IPS-18c (cell line): ENCODE measurements around the gene UACA.

Experiments used
- H3K4me3 ChIP-seq: 2 replicates; pipeline ENCODE4 v1.7.0; 2013; ENCODE audit warnings: low read depth, mild to moderate bottlenecking, low read length, moderate library complexity; ENCODE audit not compliant: insufficient read depth
- H3K9me3 ChIP-seq: one replicate; pipeline ENCODE4 v1.6.1; 2013; ENCODE audit warnings: mild to moderate bottlenecking, low read length, moderate library complexity; ENCODE audit not compliant: control insufficient read depth, insufficient read depth

The UACA gene

GRCh38 chr15:70729164-70729563 is 34.2 kb downstream of the UACA start:
- Histone ChIP-seq H3K4me3 (no peak overlapping the region), H3K9me3 (no peaks in the 10 kb centered on the region)

DNA sequence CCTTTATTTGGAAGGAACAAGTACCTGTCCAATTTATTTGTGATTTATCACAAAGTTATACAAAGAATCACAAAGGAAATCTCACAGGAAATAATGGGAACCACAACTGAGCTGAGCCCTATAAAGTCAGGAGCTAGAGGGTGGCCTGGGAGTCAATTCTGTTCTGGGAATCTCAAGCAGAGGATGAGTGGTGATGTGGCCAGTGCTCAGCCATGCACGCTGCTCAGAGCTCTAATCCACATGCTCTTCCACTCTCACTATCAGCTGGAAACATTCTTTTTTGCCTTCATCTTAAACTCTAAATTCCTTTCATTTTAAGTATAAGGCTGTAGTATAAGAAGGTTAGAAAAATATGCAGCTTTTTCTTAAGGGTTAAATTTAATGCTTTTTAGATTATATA is 36.6 kb downstream of the UACA start:
- Histone ChIP-seq H3K4me3 (no peak overlapping the region), H3K9me3 (no peaks in the 10 kb centered on the region)

DNA sequence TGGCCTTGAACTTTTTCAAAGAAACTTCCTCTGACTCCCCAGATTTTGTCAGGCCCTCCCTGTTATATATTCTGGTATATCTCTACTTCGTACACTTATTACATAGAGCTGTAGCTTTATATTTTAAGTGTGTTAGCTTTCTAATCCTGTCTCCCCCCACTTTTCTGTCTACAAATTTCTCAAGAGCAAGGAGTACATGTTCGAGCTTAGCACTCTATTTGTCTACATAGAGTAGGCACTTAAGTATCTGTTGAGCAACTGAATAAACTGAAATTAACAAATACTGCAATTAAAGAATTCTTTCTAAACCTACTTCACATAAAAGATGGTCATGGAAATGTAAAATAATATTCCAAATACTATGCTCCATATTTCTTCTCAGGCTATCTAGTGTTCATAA is 39.4 kb downstream of the UACA start:
- no peak overlapping the region for H3K4me3 ChIP-seq

DNA sequence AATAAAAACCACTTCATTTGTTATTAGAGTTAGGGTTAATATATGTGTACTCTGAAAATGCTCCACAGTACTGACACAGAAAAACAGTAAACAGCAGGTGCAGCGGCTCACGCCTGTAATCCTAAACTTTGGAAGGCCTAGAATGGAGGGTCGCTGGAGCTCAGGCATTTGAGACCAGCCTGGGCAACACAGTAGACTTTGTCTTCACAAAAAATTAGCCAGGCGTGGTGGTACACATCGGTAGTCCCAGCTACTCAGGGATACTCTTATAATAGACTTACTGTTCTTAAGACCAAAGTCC is 40.3 kb downstream of the UACA start:
- no peak overlapping the region for H3K4me3 ChIP-seq

More for the DNA sequence above, 39.4 kb downstream of the UACA start:
- no peaks in the 10 kb centered on the region for H3K9me3 ChIP-seq

DNA sequence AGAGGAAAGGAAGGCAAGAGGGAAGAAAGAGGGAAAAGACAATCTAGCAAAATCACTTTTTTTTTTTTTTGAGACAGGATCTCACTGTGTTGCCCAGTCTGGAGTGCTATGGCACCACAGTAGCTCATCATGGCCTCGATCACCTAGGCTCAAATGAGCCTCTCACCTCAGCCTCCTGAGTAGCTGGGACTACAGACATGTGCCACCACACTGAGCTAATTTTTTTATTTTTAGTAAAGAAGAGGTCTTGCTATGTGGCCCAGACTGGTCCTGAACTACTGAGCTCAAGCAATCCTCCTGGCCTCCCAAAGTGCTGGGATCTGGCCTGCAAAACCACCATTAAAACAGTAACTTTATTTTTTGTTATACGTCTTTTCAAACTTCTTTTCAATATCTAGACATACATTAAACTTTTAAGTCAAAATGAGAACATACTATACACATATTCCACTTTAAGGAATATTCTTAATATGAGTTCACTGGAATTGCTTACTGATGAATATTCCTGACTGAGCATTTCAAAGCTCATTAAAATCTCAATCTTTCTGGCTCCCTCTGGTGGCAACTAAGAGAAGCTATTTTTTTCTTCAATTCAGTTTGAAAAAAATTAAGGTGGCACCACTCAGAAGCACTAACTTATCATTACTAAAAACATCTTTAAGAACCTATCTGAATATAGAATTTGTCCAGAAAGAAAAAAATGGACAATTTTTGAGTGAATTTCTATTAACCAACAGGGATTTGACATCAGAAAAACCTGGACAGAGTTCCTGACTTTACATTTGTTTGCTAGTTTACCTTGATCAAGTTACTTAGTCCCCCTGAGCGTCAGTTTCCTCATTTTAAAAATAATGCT is 40.9 kb downstream of the UACA start:
- no peaks in the 10 kb centered on the region for H3K9me3 ChIP-seq

More for the DNA sequence above, 40.3 kb downstream of the UACA start:
- no peaks in the 10 kb centered on the region for H3K9me3 ChIP-seq

GRCh38 chr15:70720228-70721016 is 42.9 kb downstream of the UACA start:
- no peaks in the 10 kb centered on the region for H3K9me3 ChIP-seq
- H3K4me3 ChIP-seq, result no peak overlapping the region

More for the DNA sequence above, 40.9 kb downstream of the UACA start:
- H3K4me3 ChIP-seq, result no peak overlapping the region

DNA sequence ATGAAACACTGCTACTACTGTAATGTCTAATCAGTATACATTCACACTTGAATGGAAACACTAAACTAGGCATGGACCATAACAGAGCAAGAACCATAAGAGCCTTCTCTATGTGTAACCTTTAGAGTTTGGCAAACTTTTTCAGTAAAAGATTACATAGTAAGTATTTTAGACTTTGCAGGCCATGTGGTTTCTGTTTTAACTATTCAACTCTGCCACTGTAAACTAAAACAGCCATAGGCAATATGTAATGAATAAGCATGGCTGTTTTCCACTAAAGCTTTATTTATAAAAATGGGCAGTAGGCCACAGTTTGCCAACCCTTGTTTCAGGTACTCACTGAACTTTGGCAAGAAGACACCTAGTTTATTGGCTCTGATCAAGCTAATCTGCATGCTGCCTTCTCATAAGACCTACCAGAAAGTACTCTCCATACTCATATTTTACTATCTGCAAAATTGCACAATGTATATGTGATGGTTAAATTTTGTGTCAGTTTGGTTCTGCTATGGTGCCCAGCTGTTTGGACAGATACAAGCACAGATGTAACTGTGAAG is 46.0 kb downstream of the UACA start:
- Histone ChIP-seq H3K9me3 (no peaks in the 10 kb centered on the region), H3K4me3 (no peak overlapping the region)

- H3K9me3 ChIP-seq, result no peaks in the 10 kb centered on the region
- no peak overlapping the region for H3K4me3 ChIP-seq
These were observed 47.4 kb downstream of the UACA start for GRCh38 chr15:70715840-70716485.

DNA sequence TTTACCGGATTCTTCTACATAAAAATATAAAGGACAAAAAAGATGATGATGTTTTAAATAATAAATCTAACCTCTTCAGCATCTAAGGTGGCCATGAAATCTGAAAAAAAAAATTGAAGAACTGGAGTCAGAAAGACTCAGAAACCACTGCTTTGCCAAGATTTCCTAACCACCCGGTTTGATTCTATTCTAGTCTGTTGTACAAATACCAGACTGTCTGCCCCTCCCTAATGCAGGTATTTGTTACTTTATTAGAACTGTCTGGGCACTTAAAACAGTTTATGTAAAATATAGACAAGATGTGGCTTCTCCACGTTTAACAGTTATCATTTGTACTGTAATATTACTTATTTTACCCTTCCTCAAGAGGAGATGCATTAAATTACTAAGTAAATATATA is 48.8 kb downstream of the UACA start:
- no peak overlapping the region for H3K4me3 ChIP-seq

GRCh38 chr15:70714015-70714414 is 49.3 kb downstream of the UACA start:
- H3K4me3 ChIP-seq, result no peak overlapping the region

More for the DNA sequence above, 48.8 kb downstream of the UACA start:
- no peaks in the 10 kb centered on the region for H3K9me3 ChIP-seq

GRCh38 chr15:70712271-70712670 is 51.1 kb downstream of the UACA start:
- H3K9me3 ChIP-seq, result no peaks in the 10 kb centered on the region
- H3K4me3 ChIP-seq, result no peak overlapping the region

More at GRCh38 chr15:70714015-70714414, 49.3 kb downstream of the UACA start:
- no peaks in the 10 kb centered on the region for H3K9me3 ChIP-seq

- Histone ChIP-seq H3K9me3 (no peaks in the 10 kb centered on the region), H3K4me3 (no peak overlapping the region)
These were observed 52.6 kb downstream of the UACA start for GRCh38 chr15:70710714-70711113.

- Histone ChIP-seq H3K4me3 (no peak overlapping the region), H3K9me3 (no peaks in the 10 kb centered on the region)
These were observed 54.5 kb downstream of the UACA start for GRCh38 chr15:70708839-70709238.

GRCh38 chr15:70707686-70708300 is 55.6 kb downstream of the UACA start:
- Histone ChIP-seq H3K9me3 (no peaks in the 10 kb centered on the region), H3K4me3 (no peak overlapping the region)

DNA sequence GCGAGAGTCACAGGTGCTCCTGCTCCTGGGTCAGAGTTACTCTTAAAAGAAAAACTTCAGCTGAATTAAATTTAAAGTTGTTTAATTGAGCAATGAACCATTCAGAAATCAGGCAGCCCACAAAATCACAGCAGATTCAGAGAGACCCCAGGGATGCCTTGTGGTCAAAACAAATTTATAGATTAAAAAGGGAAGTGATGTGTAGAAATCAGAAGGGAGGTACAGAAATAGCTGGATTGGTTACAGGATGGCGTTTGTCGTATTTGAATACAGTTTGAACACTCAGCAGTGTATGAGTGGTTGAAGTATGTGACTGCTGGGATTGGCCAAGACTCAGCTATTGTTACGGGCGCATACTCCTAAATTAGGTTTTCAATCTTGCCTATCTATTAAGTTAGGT is 58.6 kb downstream of the UACA start:
- H3K4me3 ChIP-seq, result no peak overlapping the region
- no peaks in the 10 kb centered on the region for H3K9me3 ChIP-seq

- Histone ChIP-seq H3K9me3 (no peaks in the 10 kb centered on the region), H3K4me3 (no peak overlapping the region)
These were observed 59.2 kb downstream of the UACA start for GRCh38 chr15:70704166-70704565.
